ENCODE results near the gene XYLT1.

GRCh38 chr16:17375461-17376304 is 95.1 kb downstream of the XYLT1 start:
- TF ChIP-seq SOX15 (CRISPR knock-in tag; IDR thresholded peaks at IDR 0.05) (no peak), PREB (CRISPR knock-in tag; IDR thresholded peaks at IDR 0.05; ENCODE audit: borderline replicate concordance) (no peak)
- TF ChIP-seq, protein P1, sequence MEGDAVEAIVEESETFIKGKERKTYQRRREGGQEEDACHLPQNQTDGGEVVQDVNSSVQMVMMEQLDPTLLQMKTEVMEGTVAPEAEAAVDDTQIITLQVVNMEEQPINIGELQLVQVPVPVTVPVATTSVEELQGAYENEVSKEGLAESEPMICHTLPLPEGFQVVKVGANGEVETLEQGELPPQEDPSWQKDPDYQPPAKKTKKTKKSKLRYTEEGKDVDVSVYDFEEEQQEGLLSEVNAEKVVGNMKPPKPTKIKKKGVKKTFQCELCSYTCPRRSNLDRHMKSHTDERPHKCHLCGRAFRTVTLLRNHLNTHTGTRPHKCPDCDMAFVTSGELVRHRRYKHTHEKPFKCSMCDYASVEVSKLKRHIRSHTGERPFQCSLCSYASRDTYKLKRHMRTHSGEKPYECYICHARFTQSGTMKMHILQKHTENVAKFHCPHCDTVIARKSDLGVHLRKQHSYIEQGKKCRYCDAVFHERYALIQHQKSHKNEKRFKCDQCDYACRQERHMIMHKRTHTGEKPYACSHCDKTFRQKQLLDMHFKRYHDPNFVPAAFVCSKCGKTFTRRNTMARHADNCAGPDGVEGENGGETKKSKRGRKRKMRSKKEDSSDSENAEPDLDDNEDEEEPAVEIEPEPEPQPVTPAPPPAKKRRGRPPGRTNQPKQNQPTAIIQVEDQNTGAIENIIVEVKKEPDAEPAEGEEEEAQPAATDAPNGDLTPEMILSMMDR (IDR thresholded peaks at IDR 0.05), result no peak
- TF ChIP-seq, protein P2, sequence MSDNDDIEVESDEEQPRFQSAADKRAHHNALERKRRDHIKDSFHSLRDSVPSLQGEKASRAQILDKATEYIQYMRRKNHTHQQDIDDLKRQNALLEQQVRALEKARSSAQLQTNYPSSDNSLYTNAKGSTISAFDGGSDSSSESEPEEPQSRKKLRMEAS (CRISPR knock-in tag; IDR thresholded peaks at IDR 0.05), result no peak
